Activated naive CD4-positive, alpha-beta T cell treated with anti-CD3 and anti-CD28 coated beads, Interleukin-2, amount 10 ng/mL, durations not matched to agents 7 days and 5 days (primary cell): ENCODE results near the gene ACVR1.
"Not testable (repeated sequence)": the region's sequence is repeated elsewhere in the genome, so short reads cannot be mapped to it uniquely, and the experiment has no call there.

Experiments
- CTCF ChIA-PET: fragments of 350-600 bp; sonication (Branson Sonifier 250); formaldehyde crosslinking; loops from one replicate; lab custom pipeline; 2021; ENCODE audit warnings: antibody characterized with exemption; lab: Charles Lee
- DNase-seq: peaks from one replicate; pipeline ENCODE4 v3.0.0-alpha.2; 2020
- H3K27ac Mint-ChIP-seq: one replicate; pipeline ENCODE4 v1.8.0; 2021; ENCODE audit warnings: mild to moderate bottlenecking, moderate library complexity, mixed read lengths
- H3K27me3 Mint-ChIP-seq: one replicate; pipeline ENCODE4 v1.8.0; 2021; ENCODE audit warnings: mild to moderate bottlenecking, mixed read lengths
- H3K36me3 Mint-ChIP-seq: one replicate; pipeline ENCODE4 v1.8.0; 2021; ENCODE audit warnings: mixed read lengths
- H3K4me1 Mint-ChIP-seq: one replicate; pipeline ENCODE4 v1.8.0; 2021; ENCODE audit warnings: mixed read lengths
- H3K4me3 Mint-ChIP-seq: one replicate; pipeline ENCODE4 v1.8.0; 2021; ENCODE audit warnings: mild to moderate bottlenecking, moderate library complexity, mixed read lengths
- H3K9me3 Mint-ChIP-seq: one replicate; pipeline ENCODE4 v1.8.0; 2021; ENCODE audit warnings: mixed read lengths

Gene ACVR1

DNA sequence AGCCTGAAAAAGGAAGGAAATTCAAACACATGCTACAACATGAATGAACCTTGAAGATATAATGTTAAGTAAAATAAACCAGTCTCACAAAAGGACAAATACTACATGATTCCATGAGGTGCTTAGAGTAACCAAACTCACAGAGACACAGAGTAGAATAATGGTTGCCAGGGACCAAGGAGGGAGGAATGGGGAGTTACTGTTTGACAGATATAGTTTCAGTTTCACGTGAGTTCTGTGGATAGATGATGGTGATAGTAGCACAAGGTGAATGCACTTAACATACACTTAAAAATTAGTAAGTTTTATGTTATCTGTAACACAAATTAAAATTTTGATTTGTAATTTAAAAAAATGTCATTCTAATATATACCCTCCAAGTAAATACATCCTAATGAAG is 140.6 kb downstream of the ACVR1 start:
- H3K36me3 Mint-ChIP-seq, result peaks cover 77% of the 10 kb centered on the region
- CTCF ChIA-PET, result no interaction called here
- no peak overlapping the region for H3K4me3 Mint-ChIP-seq
- no peak for DNase-seq
- H3K9me3 Mint-ChIP-seq, result peaks cover 4% of the 10 kb centered on the region
- H3K4me1 Mint-ChIP-seq, result peaks cover 13% of the 10 kb centered on the region
- no peak overlapping the region for H3K27ac Mint-ChIP-seq
- no peaks in the 10 kb centered on the region for H3K27me3 Mint-ChIP-seq

DNA sequence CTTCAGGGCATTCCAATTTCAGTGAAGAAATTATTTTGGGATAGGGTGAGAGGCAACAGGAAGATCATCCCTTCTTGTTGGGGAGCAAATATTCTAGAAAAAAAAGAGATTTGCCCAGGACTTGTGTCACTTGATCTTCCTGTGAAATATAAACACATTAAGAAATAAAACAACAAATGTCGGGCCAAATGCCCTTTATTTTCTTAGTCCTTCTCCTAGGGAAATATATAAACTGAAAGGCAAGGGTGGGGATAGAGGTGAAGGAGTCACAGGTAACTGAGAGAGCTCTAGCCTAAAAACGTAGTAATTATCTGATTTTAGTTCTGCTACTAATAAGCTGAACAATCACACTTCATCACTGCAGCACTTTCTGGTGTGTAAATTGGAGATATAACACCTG is 142.9 kb downstream of the ACVR1 start:
- no peak overlapping the region for H3K4me3 Mint-ChIP-seq
- CTCF ChIA-PET, result no interaction called here
- no peaks in the 10 kb centered on the region for H3K27me3 Mint-ChIP-seq
- peaks cover 8% of the 10 kb centered on the region for H3K9me3 Mint-ChIP-seq
- no peak overlapping the region for H3K27ac Mint-ChIP-seq
- H3K4me1 Mint-ChIP-seq, result peaks cover 13% of the 10 kb centered on the region
- peaks cover 88% of the 10 kb centered on the region for H3K36me3 Mint-ChIP-seq
- no peak for DNase-seq

DNA sequence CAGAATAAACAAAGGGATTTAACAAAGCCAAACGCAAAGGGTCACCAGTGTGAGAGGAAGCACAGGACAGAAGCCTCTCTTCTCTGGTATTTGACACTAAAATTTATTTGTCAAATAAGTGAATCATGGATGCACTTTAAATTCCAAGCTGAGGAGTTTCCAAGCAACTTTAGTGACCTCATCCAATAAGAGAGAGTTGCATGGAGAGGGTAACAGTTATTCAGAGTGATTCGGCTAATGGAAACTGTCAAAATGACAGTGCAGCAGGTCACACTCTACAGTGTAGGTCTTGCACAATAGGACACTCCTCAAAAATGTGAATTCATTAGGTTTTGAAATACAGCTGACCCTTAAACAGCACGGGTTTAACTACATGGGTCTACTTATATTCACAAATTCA is 143.5 kb downstream of the ACVR1 start:
- Mint-ChIP-seq H3K9me3 (peaks cover 8% of the 10 kb centered on the region), H3K27me3 (no peaks in the 10 kb centered on the region), H3K36me3 (peaks cover 88% of the 10 kb centered on the region), H3K4me1 (peaks cover 13% of the 10 kb centered on the region), H3K4me3 (no peak overlapping the region), H3K27ac (no peak overlapping the region)
- CTCF ChIA-PET, result no interaction called here
- no peak for DNase-seq

DNA sequence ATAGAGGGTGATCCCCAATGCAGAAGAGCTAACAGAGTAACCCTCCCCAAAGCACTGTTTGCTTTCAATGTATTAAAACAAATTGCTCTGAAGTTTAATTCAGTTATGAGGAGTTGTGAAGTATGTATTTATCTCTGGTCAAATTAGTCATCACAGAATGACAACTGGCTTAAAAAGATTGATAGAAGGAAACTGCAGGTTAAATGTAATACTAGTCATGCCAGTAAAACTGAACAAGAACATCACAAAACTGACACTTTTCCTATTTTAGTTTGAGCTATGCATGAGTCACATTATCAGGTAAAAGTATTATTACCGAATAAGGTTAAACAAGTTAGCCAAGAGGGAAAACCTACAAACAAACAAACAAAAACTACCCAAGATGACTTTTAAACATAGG is 148.4 kb downstream of the ACVR1 start:
- Mint-ChIP-seq H3K4me1 (no peaks in the 10 kb centered on the region), H3K36me3 (peaks cover 77% of the 10 kb centered on the region), H3K27me3 (no peaks in the 10 kb centered on the region), H3K4me3 (no peak overlapping the region), H3K27ac (no peak overlapping the region), H3K9me3 (peaks cover 25% of the 10 kb centered on the region)
- DNase-seq, result no peak
- CTCF ChIA-PET, result interaction anchor here (1.2 to 1.8 kb wide), 2 partner anchors 129 to 423 kb away, joined by 3 read pairs; no protein-coding TSS in a partner anchor

DNA sequence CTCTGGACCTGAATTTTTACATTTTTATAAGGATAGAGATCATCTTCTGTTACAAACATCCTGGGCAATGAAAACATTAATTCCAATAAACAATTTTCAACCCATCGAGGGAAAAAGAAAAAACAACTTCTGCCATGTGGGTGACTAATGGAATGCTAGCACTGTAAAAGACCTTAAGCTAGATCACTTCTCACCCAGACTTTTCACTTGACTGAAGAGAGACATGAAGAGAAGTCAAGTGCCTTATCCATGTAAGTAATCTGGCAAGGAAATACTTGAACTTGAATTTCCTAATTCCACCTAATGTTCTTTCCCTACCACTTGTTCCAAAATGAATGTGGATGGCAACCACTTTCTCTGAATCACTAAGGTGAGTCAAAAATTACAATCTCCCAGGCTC is 149.2 kb downstream of the ACVR1 start:
- peaks cover 78% of the 10 kb centered on the region for H3K36me3 Mint-ChIP-seq
- CTCF ChIA-PET, result interaction anchor here (1.2 to 1.8 kb wide), 2 partner anchors 129 to 422 kb away, joined by 3 read pairs; no protein-coding TSS in a partner anchor
- no peak for DNase-seq

DNA sequence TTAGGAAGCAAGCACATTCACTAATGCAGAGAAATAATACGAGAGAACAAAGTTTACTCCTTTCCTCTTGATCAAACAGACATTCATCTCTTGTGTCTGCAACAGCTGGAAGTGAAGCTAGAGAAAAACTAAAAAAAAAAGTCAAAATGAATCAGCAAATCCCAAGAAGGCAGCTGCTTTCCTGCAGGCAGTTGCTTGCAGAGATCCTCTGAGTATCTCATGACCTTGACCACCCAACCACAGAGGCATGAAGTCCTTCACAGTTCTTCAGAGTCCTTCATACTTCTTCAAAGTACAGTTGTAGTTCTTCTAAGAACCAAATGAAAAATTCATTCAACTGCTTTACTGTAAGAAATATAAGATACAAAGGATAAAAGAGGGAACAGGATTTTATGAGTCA is 150.3 kb downstream of the ACVR1 start:
- DNase-seq, result no peak
- Mint-ChIP-seq H3K9me3 (peaks cover 36% of the 10 kb centered on the region), H3K4me3 (no peak overlapping the region), H3K4me1 (no peaks in the 10 kb centered on the region), H3K36me3 (peaks cover 77% of the 10 kb centered on the region), H3K27ac (no peak overlapping the region), H3K27me3 (no peaks in the 10 kb centered on the region)
- CTCF ChIA-PET, result no interaction called here

More for the DNA sequence above, 149.2 kb downstream of the ACVR1 start:
- no peak overlapping the region for H3K27ac Mint-ChIP-seq
- H3K9me3 Mint-ChIP-seq, result peaks cover 33% of the 10 kb centered on the region
- H3K27me3 Mint-ChIP-seq, result no peaks in the 10 kb centered on the region
- H3K4me1 Mint-ChIP-seq, result no peaks in the 10 kb centered on the region
- no peak overlapping the region for H3K4me3 Mint-ChIP-seq

DNA sequence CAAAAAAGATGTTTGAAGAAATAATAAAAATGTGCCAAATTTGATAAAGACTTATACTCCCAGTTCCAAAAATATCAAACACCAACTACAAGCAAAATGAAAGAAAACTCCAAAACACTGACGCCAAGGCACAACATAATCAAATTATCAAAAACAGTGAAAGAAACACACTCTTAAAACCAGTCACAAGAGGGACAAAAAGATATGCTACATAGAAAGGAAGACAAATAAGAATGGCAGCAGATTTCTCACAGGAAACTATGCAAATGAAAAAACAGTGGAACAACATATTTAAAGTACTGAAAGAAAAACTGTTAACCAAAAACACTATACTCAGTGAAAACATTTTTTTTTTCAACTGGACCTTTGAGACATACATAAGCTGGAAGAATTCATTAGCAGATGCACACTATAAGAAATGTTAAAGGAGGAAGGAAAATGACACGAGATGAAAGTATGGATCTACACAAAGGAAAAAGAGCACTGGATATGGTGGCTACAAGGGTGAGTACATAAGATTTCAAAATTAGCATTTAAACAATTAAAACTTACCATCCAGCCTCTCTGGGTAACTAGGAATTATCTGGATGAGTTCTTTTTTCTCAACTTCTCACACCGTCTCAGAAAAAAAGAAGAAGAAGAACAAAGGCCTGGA is 153.4 kb downstream of the ACVR1 start:
- CTCF ChIA-PET, result no interaction called here
- no peak for DNase-seq
- Mint-ChIP-seq H3K4me3 (no peak overlapping the region), H3K9me3 (peaks cover 32% of the 10 kb centered on the region), H3K36me3 (peaks cover 66% of the 10 kb centered on the region), H3K4me1 (no peaks in the 10 kb centered on the region), H3K27ac (no peak overlapping the region), H3K27me3 (no peaks in the 10 kb centered on the region)

DNA sequence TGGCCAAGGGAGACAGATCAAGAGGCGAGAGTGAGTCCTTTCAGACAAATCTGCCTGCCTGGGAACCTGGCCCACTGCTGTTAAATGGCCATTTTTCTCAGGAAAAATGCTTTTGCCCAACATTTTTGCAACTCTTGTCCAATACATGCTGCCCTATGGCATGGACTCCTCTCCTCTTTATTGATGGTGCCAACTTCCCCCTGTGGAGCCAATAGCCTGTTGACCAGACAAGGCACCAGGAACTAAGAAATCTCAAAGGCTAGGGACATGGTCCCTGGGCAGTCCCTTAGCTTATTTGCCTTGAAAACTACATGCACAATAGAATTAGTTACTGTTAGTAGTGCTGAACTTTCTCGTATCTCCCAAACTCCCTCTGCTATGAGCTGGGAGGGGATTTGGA is 155.6 kb downstream of the ACVR1 start:
- H3K27me3 Mint-ChIP-seq, result no peaks in the 10 kb centered on the region
- DNase-seq, result no peak
- H3K4me1 Mint-ChIP-seq, result no peaks in the 10 kb centered on the region
- CTCF ChIA-PET, result no interaction called here
- H3K4me3 Mint-ChIP-seq, result no peak overlapping the region
- no peak overlapping the region for H3K27ac Mint-ChIP-seq
- H3K9me3 Mint-ChIP-seq, result peaks cover 33% of the 10 kb centered on the region
- H3K36me3 Mint-ChIP-seq, result peaks cover 61% of the 10 kb centered on the region

DNA sequence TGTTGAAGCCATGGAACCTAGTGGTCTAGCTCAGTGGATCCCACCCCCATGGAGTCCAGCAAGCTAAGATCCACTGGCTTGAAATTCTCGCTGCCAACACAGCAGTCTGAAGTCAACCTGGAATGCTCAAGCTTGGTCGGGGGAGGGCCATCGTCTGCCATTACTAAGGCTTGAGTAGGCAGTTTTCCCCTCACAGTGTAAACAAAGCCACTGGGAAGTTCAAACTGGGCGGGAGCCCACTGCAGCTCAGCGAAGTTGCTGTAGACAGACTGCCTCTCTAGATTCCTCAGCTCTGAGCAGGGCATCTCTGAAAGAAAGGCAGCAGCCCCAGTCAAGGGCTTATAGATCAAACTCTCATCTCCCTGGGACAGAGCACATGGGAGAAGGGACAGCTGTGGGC is 171.5 kb downstream of the ACVR1 start:
- H3K4me3 Mint-ChIP-seq, H3K9me3 Mint-ChIP-seq, H3K4me1 Mint-ChIP-seq, H3K27ac Mint-ChIP-seq, H3K36me3 Mint-ChIP-seq, H3K27me3 Mint-ChIP-seq, DNase-seq: not testable (repeated sequence)
- CTCF ChIA-PET, result interaction anchor here (1.1 kb wide), 1 partner anchor 10 kb away, joined by 4 read pairs; no protein-coding TSS in a partner anchor

DNA sequence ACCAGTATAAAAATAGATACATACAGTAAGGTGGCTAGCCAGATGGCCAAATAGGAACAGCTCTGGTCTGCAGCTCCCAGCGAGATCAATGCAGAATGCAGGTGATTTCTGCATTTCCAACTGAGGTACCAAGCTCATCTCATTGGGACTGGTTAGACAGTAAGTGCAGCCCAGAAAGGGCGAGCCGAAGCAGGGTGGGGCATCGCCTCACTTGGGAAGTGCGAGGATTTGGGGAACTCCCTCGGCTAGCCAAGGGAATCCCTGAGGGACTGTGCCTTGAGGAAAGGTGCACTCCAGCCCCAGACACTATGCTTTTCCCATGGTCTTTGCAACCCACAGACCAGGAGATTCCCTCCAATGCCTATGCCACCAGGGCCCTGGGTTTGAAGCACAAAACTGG is 172.0 kb downstream of the ACVR1 start:
- H3K4me1 Mint-ChIP-seq, H3K4me3 Mint-ChIP-seq, DNase-seq, H3K27ac Mint-ChIP-seq, H3K9me3 Mint-ChIP-seq, H3K27me3 Mint-ChIP-seq, H3K36me3 Mint-ChIP-seq: not testable (repeated sequence)
- CTCF ChIA-PET, result interaction anchor here (1.1 kb wide), 1 partner anchor 10 kb away, joined by 4 read pairs; no protein-coding TSS in a partner anchor

DNA sequence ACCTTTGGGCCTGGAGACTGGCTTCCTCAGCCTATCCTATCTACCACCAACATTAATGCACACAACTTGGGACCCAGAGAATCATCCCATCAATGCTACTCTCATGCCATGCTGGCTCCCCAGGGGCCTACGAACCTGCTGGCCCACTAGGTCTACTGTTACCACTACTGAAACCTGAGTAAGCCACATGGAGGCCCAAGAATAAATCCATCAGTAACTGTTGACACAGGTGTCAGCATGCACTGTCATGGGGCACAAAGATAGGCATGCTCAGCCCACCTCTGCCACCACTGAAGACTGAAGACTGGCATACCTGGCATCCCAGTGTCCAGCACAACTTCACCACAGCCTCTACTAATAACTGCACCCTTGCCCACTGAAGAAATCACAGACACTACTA is 176.3 kb downstream of the ACVR1 start:
- DNase-seq, result no peak
- H3K36me3 Mint-ChIP-seq, result peaks cover 4% of the 10 kb centered on the region
- H3K27ac Mint-ChIP-seq, result no peak overlapping the region
- H3K4me1 Mint-ChIP-seq, result no peaks in the 10 kb centered on the region
- CTCF ChIA-PET, result no interaction called here
- no peaks in the 10 kb centered on the region for H3K27me3 Mint-ChIP-seq
- H3K9me3 Mint-ChIP-seq, result peaks cover 6% of the 10 kb centered on the region
- no peak overlapping the region for H3K4me3 Mint-ChIP-seq

DNA sequence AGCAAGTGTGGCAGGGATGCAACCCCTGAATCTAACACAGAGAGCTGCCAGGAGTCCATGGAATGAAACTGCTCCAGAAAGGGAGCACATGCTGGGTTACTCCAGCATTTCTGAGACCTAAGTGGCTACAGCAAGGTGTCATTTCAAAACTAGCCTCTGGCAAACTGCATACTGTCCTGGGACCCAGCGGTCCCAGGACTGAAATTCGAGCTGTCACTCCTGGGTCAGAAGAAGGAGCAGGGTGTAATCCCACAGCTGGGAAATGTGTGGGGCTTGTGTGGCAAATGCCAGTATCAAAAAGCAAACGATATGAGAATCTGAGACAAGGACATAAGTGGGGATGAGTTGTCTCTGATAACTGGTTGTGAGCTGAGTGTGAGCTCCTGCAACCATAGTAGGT is 177.1 kb downstream of the ACVR1 start:
- Mint-ChIP-seq H3K36me3 (peaks cover 4% of the 10 kb centered on the region), H3K9me3 (peaks cover 6% of the 10 kb centered on the region), H3K4me3 (no peak overlapping the region), H3K4me1 (no peaks in the 10 kb centered on the region), H3K27me3 (no peaks in the 10 kb centered on the region), H3K27ac (no peak overlapping the region)
- DNase-seq, result no peak
- CTCF ChIA-PET, result no interaction called here

DNA sequence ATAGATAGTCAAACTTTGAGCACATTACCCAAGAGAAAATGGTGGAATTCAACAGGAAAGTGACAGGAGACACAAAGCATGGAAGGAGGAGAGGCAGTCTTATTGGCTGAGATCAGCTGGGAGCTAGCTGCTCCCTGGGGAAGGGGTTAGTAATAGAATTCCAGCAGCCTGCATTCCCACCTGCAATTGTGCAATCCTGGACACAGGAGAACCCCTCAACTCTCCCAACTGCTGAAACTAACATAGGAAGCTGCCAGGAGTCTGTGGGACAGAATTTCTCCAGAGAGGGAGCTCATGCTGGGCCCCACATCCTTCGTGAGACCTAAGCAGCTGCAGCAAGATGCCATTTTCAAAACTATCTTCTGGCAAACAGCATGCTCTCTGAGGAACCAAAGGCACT is 177.7 kb downstream of the ACVR1 start:
- Mint-ChIP-seq H3K4me1 (no peaks in the 10 kb centered on the region), H3K27me3 (no peaks in the 10 kb centered on the region), H3K9me3 (peaks cover 6% of the 10 kb centered on the region), H3K36me3 (peaks cover 4% of the 10 kb centered on the region), H3K4me3 (no peak overlapping the region), H3K27ac (no peak overlapping the region)
- CTCF ChIA-PET, result no interaction called here
- no peak for DNase-seq

DNA sequence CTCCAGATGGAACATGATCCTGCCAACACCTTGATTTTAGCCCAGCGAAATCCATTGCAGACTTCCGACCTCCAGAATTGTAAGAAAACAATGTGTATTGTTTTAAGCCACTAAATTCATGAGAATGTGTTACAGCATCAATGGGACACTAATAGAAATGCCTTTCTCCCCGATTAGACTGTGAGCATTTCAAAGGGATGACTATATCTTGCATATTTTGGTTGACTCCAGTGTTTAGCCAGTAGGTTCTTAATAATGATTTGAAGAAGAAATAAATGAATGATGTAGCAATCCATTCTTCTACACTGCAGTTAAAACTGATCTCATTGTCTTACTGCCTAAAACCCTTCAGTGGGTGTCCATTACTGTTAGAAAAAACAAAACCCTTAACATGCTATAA is 180.1 kb downstream of the ACVR1 start:
- CTCF ChIA-PET, result no interaction called here
- H3K4me3 Mint-ChIP-seq, result no peak overlapping the region
- no peaks in the 10 kb centered on the region for H3K4me1 Mint-ChIP-seq
- H3K9me3 Mint-ChIP-seq, result peaks cover 4% of the 10 kb centered on the region
- H3K27ac Mint-ChIP-seq, result no peak overlapping the region
- H3K27me3 Mint-ChIP-seq, result no peaks in the 10 kb centered on the region
- H3K36me3 Mint-ChIP-seq, result peaks cover 2% of the 10 kb centered on the region
- DNase-seq, result no peak

DNA sequence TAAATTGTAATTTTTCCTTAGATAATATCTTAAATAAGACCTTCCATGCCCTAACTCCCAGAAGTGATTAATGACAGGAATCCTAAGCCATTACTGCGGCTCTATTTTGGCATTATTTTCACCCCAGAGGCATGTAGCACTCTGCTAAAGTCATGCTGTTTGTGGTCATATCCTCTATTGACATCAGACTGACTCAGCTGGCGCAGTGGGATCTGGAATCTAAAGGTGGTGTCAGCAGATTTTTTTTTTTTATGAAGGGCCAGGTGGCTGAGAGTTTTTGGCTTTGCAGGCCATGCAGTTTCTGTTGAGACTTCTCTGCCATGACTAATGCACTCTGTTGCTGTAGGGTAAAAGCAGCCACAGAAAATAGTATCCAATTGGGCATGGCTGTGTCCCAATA is 183.4 kb downstream of the ACVR1 start:
- CTCF ChIA-PET, result interaction anchor here (0.6 kb wide), 1 partner anchor 22 kb away, joined by 3 read pairs; no protein-coding TSS in a partner anchor
- H3K4me3 Mint-ChIP-seq, result no peak overlapping the region
- no peaks in the 10 kb centered on the region for H3K36me3 Mint-ChIP-seq
- H3K27ac Mint-ChIP-seq, result no peak overlapping the region
- no peaks in the 10 kb centered on the region for H3K27me3 Mint-ChIP-seq
- H3K9me3 Mint-ChIP-seq, result no peaks in the 10 kb centered on the region
- no peak for DNase-seq
- no peaks in the 10 kb centered on the region for H3K4me1 Mint-ChIP-seq
